Right lobe of liver (tissue), 4 donors: ENCODE results near the gene DPP6.

Source experiments
- CTCF ChIP-seq, 4 donors: fragments of 200-600 bp in 3 of 4; fragments of 450-650 bp in 1 of 4; IDR thresholded peaks; one replicate each; pipeline versions ENCODE4 v1.5.1 to v1.8.0; 2016 to 2022; ENCODE audit warnings: antibody characterized with exemption in 4 of 4, mild to moderate bottlenecking in 2 of 4
- POLR2A ChIP-seq: fragments of 450-650 bp; IDR thresholded peaks from one replicate; pipeline ENCODE4 v1.6.1; 2017; ENCODE audit warnings: antibody characterized with exemption, mild to moderate bottlenecking
- donor health status: DM: no; HTN: no; CAD: no.
- donor health status: DM: no; HTN: no; CAD: no.
- donor health status: DM: no; HTN: yes; CAD: no.

GRCh38 chr7:154302380-154302779, 250.2 kb downstream of the DPP6 start:
- TF ChIP-seq CTCF (IDR thresholded peaks at IDR 0.05) (no peak), POLR2A (no peak)
